HEK293T (cell line): ENCODE data around the gene ZNF326.

ENCODE experiments used
- ELF4 ChIP-seq: fragments of 450-650 bp; IDR thresholded peaks from 2 replicates; pipeline ENCODE4 v1.6.1; 2017; ENCODE audit warnings: antibody characterized with exemption
- LEF1 ChIP-seq: fragments of 450-650 bp; IDR thresholded peaks from 2 replicates; pipeline ENCODE4 v1.6.1; 2017; ENCODE audit warnings: mild to moderate bottlenecking, borderline replicate concordance
- SP1 ChIP-seq: fragments of 450-650 bp; IDR thresholded peaks from 2 replicates; pipeline ENCODE4 v1.6.1; 2017
- ZNF384 ChIP-seq: fragments of 450-650 bp; IDR thresholded peaks from 2 replicates; pipeline ENCODE4 v1.6.1; 2016

GRCh38 chr1:89955311-89956205, 39.4 kb upstream of the ZNF326 start:
- TF ChIP-seq LEF1 (no peak), ZNF384 (no peak), SP1 (no peak), ELF4 (no peak)
